Body of pancreas (tissue), 4 donors: ENCODE data around the gene SUN3. TPM values are rescaled to one million over a fixed set of nuclear protein-coding genes. Genes with fewer than 3 reads are reported as not detected.
A peak's percentile ranks its signal among the peaks of the same experiment; 100 is the strongest.
"Not testable (repeated sequence)": the region's sequence is repeated elsewhere in the genome, so short reads cannot be mapped to it uniquely, and the experiment has no call there.

Experiments
- ATAC-seq: fragments of 150-250 bp; one replicate; pipeline ENCODE4 v1.9.1; 2016
- DNase-seq, 4 donors: peaks; one replicate each; pipeline ENCODE4 v3.0.0-alpha.2; 2019
- H3K27ac ChIP-seq, 4 donors: fragments of 200-600 bp; sonication (generic); 1 replicate in 3 of 4; 2 replicates in 1 of 4; pipeline versions ENCODE4 v1.5.1 to v1.6.1; 2016 to 2019; ENCODE audit warnings: mild to moderate bottlenecking in 1 of 4, mixed read lengths in 1 of 4, moderate library complexity in 1 of 4
- H3K27me3 ChIP-seq, 2 donors: fragments of 200-600 bp; sonication (generic); one replicate each; pipeline ENCODE4 v1.6.0; 2016; ENCODE audit warnings: mild to moderate bottlenecking in 1 of 2
- H3K36me3 ChIP-seq, 2 donors: fragments of 200-600 bp; sonication (generic); replicated peaks in 1 of 2; 2 replicates each; pipeline ENCODE4 v1.5.1; 2016; ENCODE audit warnings: low read depth in 2 of 2; ENCODE audit not compliant: insufficient read depth in 1 of 2
- H3K4me1 ChIP-seq: fragments of 200-600 bp; sonication (generic); one replicate; pipeline ENCODE4 v1.6.0; 2016
- H3K4me3 ChIP-seq, 2 donors: fragments of 200-600 bp; sonication (generic); 1 replicate in 1 of 2; 2 replicates in 1 of 2; pipeline ENCODE4 v1.5.1; 2016 to 2019
- H3K9me3 ChIP-seq, 3 donors: fragments of 200-600 bp; sonication (generic); 1 replicate in 2 of 3; 2 replicates in 1 of 3; pipeline ENCODE4 v1.5.1; 2016
- CTCF ChIP-seq, 7 experiments: fragments of 450-650 bp in 4 of 7; fragments of 200-600 bp in 3 of 7; sonication (generic) in 3 of 7; IDR thresholded peaks; one replicate each; pipeline ENCODE4 v1.5.1; 2016 to 2019; ENCODE audit warnings: antibody characterized with exemption in 7 of 7
- POLR2A ChIP-seq, 3 donors: fragments of 450-650 bp; IDR thresholded peaks; one replicate each; pipeline ENCODE4 v1.6.1; 2016; ENCODE audit warnings: antibody characterized with exemption in 3 of 3, mild to moderate bottlenecking in 2 of 3
- WGBS, 2 donors: methylation state at CpG; one replicate each; pipeline ENCODE4 v1.1.5; 2017; 5-methylcytosine and 5-hydroxymethylcytosine counted together
- intact Hi-C: fragments of 100-400 bp; cut with DNase I; formaldehyde crosslinking; loops from one replicate; pipeline ENCODE4 v1.15.1; 2023
- total RNA-seq, 2 donors: library from RNA; depleted of rRNA; stranded (reverse); fragments of >200 nt; gene quantifications; one replicate each; pipeline ENCODE4 v1.1.0, GENCODE V29; 2016

SUN3 gene
- total RNA-seq, 2 donors from 2014 or later, result not detected

GRCh38 chr7:47999413-47999812 is 29.5 kb downstream of the SUN3 start:
- H3K9me3 ChIP-seq, result no peaks in the 10 kb centered on the region

GRCh38 chr7:47992446-47992845 is 36.5 kb downstream of the SUN3 start:
- Histone ChIP-seq H3K36me3 (no peaks in the 10 kb centered on the region), H3K27me3 (no peaks in the 10 kb centered on the region), H3K4me3 (no peak overlapping the region), H3K4me1 (peaks cover 10% of the 10 kb centered on the region), H3K9me3 (no peaks in the 10 kb centered on the region), H3K27ac (peak overlapping the region in 3 of 4 donors; percentile 40 to 75 (median 63))
- intact Hi-C loops, result no loop called here
- DNase-seq, result no peak
- ATAC-seq, result no peak
- 68 to 84% methylated on average over 3 of the region's 3 CpGs for WGBS, 2 donors
- TF ChIP-seq POLR2A (IDR thresholded peaks at IDR 0.05), result no peak
- no peak for TF ChIP-seq CTCF (IDR thresholded peaks at IDR 0.05)

More at GRCh38 chr7:47999413-47999812, 29.5 kb downstream of the SUN3 start:
- no peaks in the 10 kb centered on the region for H3K4me1 ChIP-seq
- DNase-seq (no peak), ATAC-seq (no peak)
- no peak for TF ChIP-seq POLR2A (IDR thresholded peaks at IDR 0.05)
- no peak for TF ChIP-seq CTCF (IDR thresholded peaks at IDR 0.05)
- intact Hi-C loops, result no loop called here
- H3K27ac ChIP-seq, result no peak overlapping the region
- H3K27me3 ChIP-seq, result peaks cover 0 to 5% of the 10 kb centered on the region in 2 donors
- no peak overlapping the region for H3K4me3 ChIP-seq
- WGBS, 2 donors, result 93 to 94% methylated on average over 12 of the region's 12 CpGs
- H3K36me3 ChIP-seq, result no peaks in the 10 kb centered on the region

- no peaks in the 10 kb centered on the region for H3K27me3 ChIP-seq
- H3K4me3 ChIP-seq, result peak overlapping the region; percentile 19 to 31
- H3K27ac ChIP-seq, result peak overlapping the region; percentile 15 to 75 (median 52)
- H3K9me3 ChIP-seq, result no peaks in the 10 kb centered on the region
- ATAC-seq (peak; percentile 95), DNase-seq (peak; percentile 79 to 88 (median 84))
- H3K4me1 ChIP-seq, result peaks cover 10% of the 10 kb centered on the region
- no peaks in the 10 kb centered on the region for H3K36me3 ChIP-seq
- 7% methylated on average over 13 to 26 of the region's 26 CpGs for WGBS, 2 donors
- TF ChIP-seq CTCF (IDR thresholded peaks at IDR 0.05) (peak; percentile 19 to 77 (median 62)), POLR2A (IDR thresholded peaks at IDR 0.05) (peak in 2 of 3 donors; percentile 15 to 26)
- intact Hi-C loops, result no loop called here
Measured at GRCh38 chr7:47991741-47992311, 37.1 kb downstream of the SUN3 start.

DNA sequence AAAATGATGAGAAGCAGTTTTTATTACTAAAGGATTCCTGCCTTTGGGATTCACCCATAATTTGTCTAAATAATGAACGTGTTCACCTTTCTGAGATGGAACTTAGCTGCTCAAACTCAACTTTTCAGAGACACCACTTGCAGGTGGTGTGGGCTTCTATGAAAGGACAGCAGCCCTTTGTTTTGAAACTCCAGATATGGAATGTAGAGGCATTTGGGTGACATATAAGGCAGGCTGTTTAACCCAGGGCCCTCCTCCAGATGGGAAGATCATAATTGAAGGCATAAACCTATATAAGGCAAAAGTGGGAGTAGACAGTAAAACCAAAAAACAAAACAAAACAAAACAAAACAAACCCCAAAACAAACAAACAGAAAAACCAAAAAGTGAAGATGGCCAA is 37.6 kb downstream of the SUN3 start:
- DNase-seq, result no peak
- ATAC-seq, result no peak
- Histone ChIP-seq H3K27ac (peak overlapping the region in 2 of 4 donors; percentile 63 to 75), H3K27me3 (no peaks in the 10 kb centered on the region), H3K9me3 (no peaks in the 10 kb centered on the region), H3K36me3 (no peaks in the 10 kb centered on the region), H3K4me3 (no peak overlapping the region), H3K4me1 (peaks cover 10% of the 10 kb centered on the region)
- intact Hi-C loops, result no loop called here
- TF ChIP-seq CTCF (IDR thresholded peaks at IDR 0.05) (no peak), POLR2A (IDR thresholded peaks at IDR 0.05) (no peak)
- 88 to 96% methylated on average over 1 of the region's 1 CpG for WGBS, 2 donors

DNA sequence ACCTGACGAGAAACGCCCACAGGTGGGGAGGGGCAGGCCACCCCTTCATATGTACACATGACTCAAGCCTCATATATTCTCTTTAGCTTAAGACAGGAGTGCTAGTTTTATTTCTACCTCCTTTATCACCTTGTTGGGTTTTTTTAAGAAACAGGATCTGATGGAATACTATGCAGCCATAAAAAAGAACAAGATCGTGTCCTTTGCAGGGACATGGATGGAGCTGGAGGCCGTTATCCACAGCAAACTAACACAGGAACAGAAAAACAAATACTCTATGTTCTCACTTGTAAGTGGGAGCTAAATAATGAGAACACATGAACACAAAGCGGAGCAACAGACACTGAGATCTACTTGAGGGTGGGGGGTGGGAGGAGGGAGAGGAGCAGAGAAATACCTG is 38.3 kb downstream of the SUN3 start:
- no peak overlapping the region for H3K27ac ChIP-seq
- peaks cover 10% of the 10 kb centered on the region for H3K4me1 ChIP-seq
- no peaks in the 10 kb centered on the region for H3K36me3 ChIP-seq
- H3K27me3 ChIP-seq, result no peaks in the 10 kb centered on the region
- H3K9me3 ChIP-seq, result no peaks in the 10 kb centered on the region
- DNase-seq, result no peak
- intact Hi-C loops, result no loop called here
- WGBS, 2 donors, result 94 to 97% methylated on average over 5 of the region's 5 CpGs
- no peak overlapping the region for H3K4me3 ChIP-seq
- ATAC-seq, result no peak
- TF ChIP-seq CTCF (IDR thresholded peaks at IDR 0.05), result no peak
- no peak for TF ChIP-seq POLR2A (IDR thresholded peaks at IDR 0.05)

DNA sequence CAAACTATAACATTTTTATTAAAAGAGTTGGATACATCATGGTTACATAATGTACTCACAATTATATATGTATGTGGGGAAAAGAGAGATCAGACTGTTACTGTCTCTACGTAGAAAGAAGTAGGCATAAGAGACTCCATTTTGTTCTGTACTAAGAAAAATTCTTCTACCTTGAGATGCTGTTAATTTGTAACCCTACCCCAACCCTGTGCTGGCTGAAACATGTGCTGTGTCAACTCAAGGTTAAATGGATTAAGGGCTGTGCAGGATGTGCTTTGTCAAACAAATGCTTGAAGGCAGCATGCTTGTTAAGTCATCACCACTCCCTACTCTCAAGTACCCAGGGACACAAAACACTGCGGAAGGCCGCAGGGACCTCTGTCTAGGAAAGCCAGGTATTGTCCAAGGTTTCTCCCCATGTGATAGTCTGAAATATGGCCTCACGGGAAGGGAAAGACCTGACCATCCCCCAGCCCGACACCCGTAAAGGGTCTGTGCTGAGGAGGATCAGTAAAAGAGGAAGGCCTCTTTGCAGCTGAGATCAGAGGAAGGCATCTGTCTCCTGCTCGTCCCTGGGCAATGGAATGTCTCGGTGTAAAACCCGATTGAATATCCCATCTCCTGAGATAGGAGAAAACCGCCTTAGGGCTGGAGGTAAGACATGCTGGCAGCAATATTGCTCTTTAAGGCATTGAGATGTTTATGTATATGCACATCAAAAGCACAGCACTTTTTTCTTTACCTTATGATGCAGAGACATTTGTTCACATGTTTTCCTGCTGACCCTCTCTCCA is 39.1 kb downstream of the SUN3 start:
- H3K4me1 ChIP-seq, H3K4me3 ChIP-seq, H3K36me3 ChIP-seq, ATAC-seq, DNase-seq, H3K27ac ChIP-seq, H3K27me3 ChIP-seq, H3K9me3 ChIP-seq: not testable (repeated sequence)
- WGBS, 2 donors, result 59 to 71% methylated on average over 10 of the region's 10 CpGs
- intact Hi-C loops, result loop anchor here (5.0 kb wide), 1 partner anchor 117 kb away; no protein-coding TSS in a partner anchor
